HL-60/S4 treated with retinoic acid at 250 ng/mL for 4 days and 3 days (cell line): Measurements from ENCODE around the gene LRRC71.

Experiments
- in situ Hi-C: fragments of 300-500 bp; cut with MboI; formaldehyde crosslinking; loops from 2 replicates; pipeline ENCODE4 v1.7.0; 2022; ENCODE audit warnings: low sequenced_read_pairs

LRRC71 gene

GRCh38 chr1:156973417-156973816 is 53.0 kb downstream of the LRRC71 start:
- in situ Hi-C loops = no loop called here

- in situ Hi-C loops = no loop called here
Measured at GRCh38 chr1:156975084-156975483, 54.7 kb downstream of the LRRC71 start.

- in situ Hi-C loops = no loop called here
Measured at GRCh38 chr1:156980551-156980950, 60.1 kb downstream of the LRRC71 start.
